IMR-90 (cell line): ENCODE data around the gene FNBP1L. TPM values are rescaled to one million over a fixed set of nuclear protein-coding genes. Genes with fewer than 3 reads are reported as not detected.

ENCODE experiments used
- ATAC-seq: fragments of 200-7000 bp; cut with Tn5 transposase; 2 replicates; pipeline ENCODE4 v1.9.1; 2020; ENCODE audit warnings: low read depth, mild to moderate bottlenecking, moderate library complexity
- BruUV-seq: library from RNA; stranded (reverse); fragments of 400-500 nt; replicated peaks from 2 replicates; lab custom pipeline; 2021; lab: Mats Ljungman, UMichigan
- CTCF ChIA-PET: fragments of 300-600 bp; formaldehyde crosslinking; extraction: SDS; loops from one replicate; lab custom pipeline; 2021; ENCODE audit warnings: antibody characterized with exemption; lab: Yijun Ruan, JAX
- POLR2A ChIA-PET: fragments of 300-600 bp; sonication (Branson Sonifier 250); formaldehyde crosslinking; loops from one replicate; lab custom pipeline; 2022; ENCODE audit warnings: antibody characterized with exemption; ENCODE audit not compliant: unreplicated experiment; lab: Charles Lee
- DNase-seq: peaks from one replicate; pipeline ENCODE4 v3.0.0; 2013
- H2AFZ ChIP-seq: replicated peaks from 2 replicates; pipeline ENCODE3; 2013; ENCODE audit warnings: low read length, mild to moderate bottlenecking; ENCODE audit not compliant: poor library complexity
- H2AK5ac ChIP-seq: 2 replicates; pipeline ENCODE4 v1.6.1; 2013; ENCODE audit warnings: low read depth, low read length, inconsistent platforms
- H2AK9ac ChIP-seq: replicated peaks from 2 replicates; pipeline ENCODE3; 2013; ENCODE audit warnings: mild to moderate bottlenecking, low read depth, low read length, moderate library complexity; ENCODE audit not compliant: poor library complexity
- H2BK120ac ChIP-seq: 2 replicates; pipeline ENCODE4 v1.6.1; 2013; ENCODE audit warnings: low read depth, low read length, inconsistent platforms
- H2BK15ac ChIP-seq: 3 replicates; pipeline ENCODE4 v1.6.1; 2013; ENCODE audit warnings: low read depth, low read length, inconsistent platforms
- H2BK20ac ChIP-seq: 2 replicates; pipeline ENCODE4 v1.6.1; 2013; ENCODE audit warnings: low read depth, mild to moderate bottlenecking, inconsistent platforms, low read length, moderate library complexity
- H2BK5ac ChIP-seq: 2 replicates; pipeline ENCODE4 v1.6.1; 2013; ENCODE audit warnings: mild to moderate bottlenecking, low read depth, low read length, inconsistent platforms; ENCODE audit not compliant: poor library complexity, severe bottlenecking
- H3K14ac ChIP-seq: replicated peaks from 2 replicates; pipeline ENCODE4 v1.6.1; 2013; ENCODE audit warnings: low read depth, low read length, inconsistent platforms
- H3K18ac ChIP-seq: 2 replicates; pipeline ENCODE4 v1.6.1; 2013; ENCODE audit warnings: low read depth, low read length, control low read depth
- H3K23ac ChIP-seq: 2 replicates; pipeline ENCODE4 v1.6.1; 2013; ENCODE audit warnings: low read depth, low read length, inconsistent platforms
- H3K27ac ChIP-seq: 2 replicates; pipeline ENCODE4 v1.5.1; 2013; ENCODE audit warnings: mild to moderate bottlenecking, control low read depth, low read length; ENCODE audit not compliant: insufficient read depth
- H3K27me3 ChIP-seq: 2 replicates; pipeline ENCODE4 v1.6.1; 2013; ENCODE audit warnings: low read length; ENCODE audit not compliant: control insufficient read depth, insufficient read depth
- H3K36me3 ChIP-seq: 2 replicates; pipeline ENCODE4 v1.6.1; 2013; ENCODE audit warnings: low read length, mixed read lengths; ENCODE audit not compliant: control insufficient read depth, insufficient read depth
- H3K4ac ChIP-seq: 2 replicates; pipeline ENCODE4 v1.6.1; 2013; ENCODE audit warnings: low read depth, low read length, inconsistent platforms
- H3K4me1 ChIP-seq: 2 replicates; pipeline ENCODE4 v1.6.1; 2013; ENCODE audit warnings: low read length, mixed read lengths; ENCODE audit not compliant: control insufficient read depth, insufficient read depth
- H3K4me2 ChIP-seq: 2 replicates; pipeline ENCODE4 v1.6.1; 2013; ENCODE audit warnings: low read depth, mild to moderate bottlenecking, control low read depth, low read length, moderate library complexity
- H3K4me3 ChIP-seq: 2 replicates; pipeline ENCODE4 v1.5.1; 2013; ENCODE audit warnings: low read depth, mild to moderate bottlenecking, control low read depth, low read length, moderate library complexity; ENCODE audit not compliant: insufficient read depth
- H3K56ac ChIP-seq: 2 replicates; pipeline ENCODE4 v1.6.1; 2013; ENCODE audit warnings: low read length, inconsistent platforms; ENCODE audit not compliant: insufficient read depth; ENCODE audit errors: extremely low read depth
- H3K79me1 ChIP-seq, 2 experiments: 2 replicates each; pipeline ENCODE4 v1.6.1; 2013; ENCODE audit warnings: low read length in 2 of 2, inconsistent platforms in 1 of 2, low read depth in 1 of 2
- H3K9ac ChIP-seq: 2 replicates; pipeline ENCODE4 v1.6.1; 2013; ENCODE audit warnings: low read depth, low read length, control low read depth
- H3K9me1 ChIP-seq: 2 replicates; pipeline ENCODE4 v1.6.1; 2013; ENCODE audit warnings: low read length, inconsistent platforms; ENCODE audit not compliant: insufficient read depth
- H3K9me3 ChIP-seq: 2 replicates; pipeline ENCODE4 v1.6.1; 2013; ENCODE audit warnings: low read length; ENCODE audit not compliant: control insufficient read depth, insufficient read depth
- H4K20me1 ChIP-seq: 2 replicates; pipeline ENCODE4 v1.6.1; 2013; ENCODE audit warnings: low read length, inconsistent platforms; ENCODE audit not compliant: insufficient read depth
- H4K5ac ChIP-seq: 2 replicates; pipeline ENCODE4 v1.6.1; 2013; ENCODE audit warnings: mild to moderate bottlenecking, low read depth, low read length, control low read depth
- H4K8ac ChIP-seq, 2 experiments: 2 replicates each; pipeline ENCODE4 v1.6.1; 2013; ENCODE audit warnings: low read depth in 2 of 2, low read length in 2 of 2, control low read depth in 1 of 2, inconsistent platforms in 1 of 2
- H4K91ac ChIP-seq: 2 replicates; pipeline ENCODE4 v1.6.1; 2013; ENCODE audit warnings: low read depth, low read length, inconsistent platforms; ENCODE audit not compliant: insufficient read depth
- BHLHE40 ChIP-seq: fragments of 150-350 bp; IDR thresholded peaks from 2 replicates; pipeline ENCODE4 v1.6.1; 2016; ENCODE audit warnings: mild to moderate bottlenecking, low read depth, low read length
- CEBPB ChIP-seq: IDR thresholded peaks from 2 replicates; pipeline ENCODE4 v1.6.1; 2012; ENCODE audit warnings: low read depth, low read length, improper control_type of control experiment
- CHD1 ChIP-seq: IDR thresholded peaks from 2 replicates; pipeline ENCODE4 v1.6.1; 2012; ENCODE audit warnings: low read depth, low read length, improper control_type of control experiment
- FOS ChIP-seq: fragments of 150-350 bp; IDR thresholded peaks from 2 replicates; pipeline ENCODE4 v1.6.1; 2016; ENCODE audit warnings: low read depth, low read length
- MAFK ChIP-seq: IDR thresholded peaks from 2 replicates; pipeline ENCODE4 v1.6.1; 2012; ENCODE audit warnings: low read depth, low read length, improper control_type of control experiment
- MAZ ChIP-seq: IDR thresholded peaks from 2 replicates; pipeline ENCODE4 v1.6.1; 2012; ENCODE audit warnings: low read depth, mild to moderate bottlenecking, low read length, improper control_type of control experiment, moderate library complexity, borderline replicate concordance
- MXI1 ChIP-seq: IDR thresholded peaks from 2 replicates; pipeline ENCODE4 v1.6.1; 2012; ENCODE audit warnings: low read depth, mild to moderate bottlenecking, low read length, moderate library complexity, borderline replicate concordance
- NFE2L2 ChIP-seq: fragments of 150-350 bp; IDR thresholded peaks from 2 replicates; pipeline ENCODE4 v1.6.1; 2016; ENCODE audit warnings: low read depth, mild to moderate bottlenecking, low read length
- POLR2A ChIP-seq: IDR thresholded peaks from 2 replicates; pipeline ENCODE4 v1.6.1; 2012; ENCODE audit warnings: mild to moderate bottlenecking, low read depth, low read length
- RAD21 ChIP-seq: IDR thresholded peaks from 2 replicates; pipeline ENCODE4 v1.6.1; 2012; ENCODE audit warnings: low read length, improper control_type of control experiment
- RCOR1 ChIP-seq: IDR thresholded peaks from 2 replicates; pipeline ENCODE4 v1.6.1; 2012; ENCODE audit warnings: mild to moderate bottlenecking, low read length, improper control_type of control experiment; ENCODE audit not compliant: insufficient replicate concordance
- RFX5 ChIP-seq: IDR thresholded peaks from 2 replicates; pipeline ENCODE4 v1.8.0; 2012; ENCODE audit warnings: low read depth, mild to moderate bottlenecking, low read length, moderate library complexity
- SMC3 ChIP-seq: fragments of 150-350 bp; IDR thresholded peaks from 2 replicates; pipeline ENCODE4 v1.6.1; 2016; ENCODE audit warnings: low read depth, mild to moderate bottlenecking, antibody characterized with exemption, low read length, moderate library complexity
- WGBS, 2 experiments: methylation state at CpG; one replicate each; pipeline versions ENCODE4 v1.1.5 to v1.1.7; 2013; ENCODE audit warnings: missing lambda C conversion rate in 2 of 2; ENCODE audit not compliant: insufficient read length in 1 of 2; ENCODE audit errors: extremely low coverage in 2 of 2; 5-methylcytosine and 5-hydroxymethylcytosine counted together
- dilution Hi-C: fragments of 300-500 bp; cut with HindIII; formaldehyde crosslinking; loops from one replicate; pipeline ENCODE4 v1.14.3; 2018; ENCODE audit warnings: low sequenced_read_pairs; ENCODE audit not compliant: unreplicated experiment
- in situ Hi-C: fragments of 300-500 bp; cut with MboI; formaldehyde crosslinking; loops from 3 replicates; pipeline ENCODE4 v1.14.3; 2019; ENCODE audit warnings: low sequenced_read_pairs, inconsistent platforms, mixed read lengths
- intact Hi-C: fragments of 100-400 bp; cut with micrococcal nuclease; formaldehyde crosslinking; loops from 2 replicates; pipeline ENCODE4 v1.10.0; 2022
- polyA plus RNA-seq, 3 experiments: library from polyadenylated mRNA; depleted of rRNA; stranded (reverse); fragments of >200 nt; gene quantifications; 2 replicates each; pipeline ENCODE4 v1.2.3, GENCODE V29; 2012; ENCODE audit warnings: low replicate concordance in 1 of 3
- total RNA-seq: library from RNA; depleted of rRNA; stranded (reverse); fragments of >200 nt; gene quantifications from 2 replicates; pipeline ENCODE4 v1.2.3, GENCODE V29; 2012
- TF ChIP-seq, protein P1 (sequence below): conservative IDR thresholded peaks from 2 replicates; pipeline ENCODE4 v1.5.1; 2012; ENCODE audit warnings: mild to moderate bottlenecking, low read depth, low read length, improper control_type of control experiment
- TF ChIP-seq, protein P2 (sequence below): fragments of 150-350 bp; IDR thresholded peaks from 2 replicates; pipeline ENCODE4 v1.6.1; 2016; ENCODE audit warnings: low read depth, mild to moderate bottlenecking, low read length, moderate library complexity, borderline replicate concordance
- TF ChIP-seq, protein P3 (sequence below): fragments of 150-350 bp; IDR thresholded peaks from 2 replicates; pipeline ENCODE4 v1.6.1; 2017; ENCODE audit warnings: mild to moderate bottlenecking, antibody characterized with exemption, low read length, low read depth

FNBP1L gene
- total and polyA plus RNA-seq, 2 of the 4 experiments (the other 2 are of a cell fraction), result 9.3 to 15.2 TPM

DNA sequence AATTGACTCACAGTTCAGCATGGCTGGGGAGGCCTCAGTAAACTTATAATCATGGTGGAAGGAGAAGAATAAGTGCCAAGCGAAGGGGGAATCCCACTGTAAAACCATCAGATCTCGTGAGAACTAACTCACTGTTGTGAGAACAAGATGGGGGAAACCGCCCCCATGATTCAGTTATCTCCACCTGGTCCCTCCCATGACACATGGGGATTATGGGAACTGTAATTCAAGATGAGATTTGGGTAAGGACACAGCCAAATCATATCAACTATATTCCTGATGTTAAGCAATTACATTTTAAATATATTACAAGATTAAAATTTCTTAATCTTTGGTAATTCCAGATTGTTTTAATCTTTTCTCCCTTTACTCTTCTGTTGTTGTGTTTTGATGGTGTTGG lies 55.2 kb downstream of the FNBP1L start:
- CTCF ChIA-PET, result no interaction called here
- Histone ChIP-seq H4K91ac (no peak overlapping the region), H4K5ac (no peak overlapping the region), H2BK120ac (no peak overlapping the region), H4K8ac (no peak overlapping the region), H2AFZ (no peak overlapping the region), H2BK20ac (no peak overlapping the region), H3K9me1 (no peaks in the 10 kb centered on the region), H3K79me1 (peaks cover 3 to 6% of the 10 kb centered on the region in 2 experiments; a peak in 3 of 4 replicates), H3K4ac (no peak overlapping the region), H3K23ac (no peak overlapping the region), H2BK5ac (no peak overlapping the region), H3K27ac (no peak overlapping the region), H3K14ac (no peak overlapping the region), H3K4me2 (no peak overlapping the region), H3K9ac (no peak overlapping the region), H3K56ac (no peak overlapping the region), H3K27me3 (no peaks in the 10 kb centered on the region), H2AK9ac (no peak overlapping the region), H3K18ac (no peak overlapping the region), H2AK5ac (no peak overlapping the region), H3K36me3 (no peaks in the 10 kb centered on the region), H3K4me3 (no peak overlapping the region), H2BK15ac (no peak overlapping the region), H3K4me1 (no peaks in the 10 kb centered on the region), H4K20me1 (no peaks in the 10 kb centered on the region), H3K9me3 (no peaks in the 10 kb centered on the region)
- ATAC-seq (no peak), DNase-seq (no peak)
- intact Hi-C loops (no loop called here), in situ Hi-C loops (no loop called here), dilution Hi-C loops (no loop called here)
- no peak for TF ChIP-seq RFX5
- no peak for TF ChIP-seq FOS
- TF ChIP-seq RAD21, result no peak
- no peak for TF ChIP-seq MXI1
- TF ChIP-seq SMC3, result no peak
- TF ChIP-seq MAZ, result no peak
- TF ChIP-seq, protein P1, sequence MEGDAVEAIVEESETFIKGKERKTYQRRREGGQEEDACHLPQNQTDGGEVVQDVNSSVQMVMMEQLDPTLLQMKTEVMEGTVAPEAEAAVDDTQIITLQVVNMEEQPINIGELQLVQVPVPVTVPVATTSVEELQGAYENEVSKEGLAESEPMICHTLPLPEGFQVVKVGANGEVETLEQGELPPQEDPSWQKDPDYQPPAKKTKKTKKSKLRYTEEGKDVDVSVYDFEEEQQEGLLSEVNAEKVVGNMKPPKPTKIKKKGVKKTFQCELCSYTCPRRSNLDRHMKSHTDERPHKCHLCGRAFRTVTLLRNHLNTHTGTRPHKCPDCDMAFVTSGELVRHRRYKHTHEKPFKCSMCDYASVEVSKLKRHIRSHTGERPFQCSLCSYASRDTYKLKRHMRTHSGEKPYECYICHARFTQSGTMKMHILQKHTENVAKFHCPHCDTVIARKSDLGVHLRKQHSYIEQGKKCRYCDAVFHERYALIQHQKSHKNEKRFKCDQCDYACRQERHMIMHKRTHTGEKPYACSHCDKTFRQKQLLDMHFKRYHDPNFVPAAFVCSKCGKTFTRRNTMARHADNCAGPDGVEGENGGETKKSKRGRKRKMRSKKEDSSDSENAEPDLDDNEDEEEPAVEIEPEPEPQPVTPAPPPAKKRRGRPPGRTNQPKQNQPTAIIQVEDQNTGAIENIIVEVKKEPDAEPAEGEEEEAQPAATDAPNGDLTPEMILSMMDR, result no peak
- no peak for TF ChIP-seq RCOR1
- no peak for TF ChIP-seq NFE2L2
- TF ChIP-seq CHD1, result no peak
- TF ChIP-seq, protein P2, sequence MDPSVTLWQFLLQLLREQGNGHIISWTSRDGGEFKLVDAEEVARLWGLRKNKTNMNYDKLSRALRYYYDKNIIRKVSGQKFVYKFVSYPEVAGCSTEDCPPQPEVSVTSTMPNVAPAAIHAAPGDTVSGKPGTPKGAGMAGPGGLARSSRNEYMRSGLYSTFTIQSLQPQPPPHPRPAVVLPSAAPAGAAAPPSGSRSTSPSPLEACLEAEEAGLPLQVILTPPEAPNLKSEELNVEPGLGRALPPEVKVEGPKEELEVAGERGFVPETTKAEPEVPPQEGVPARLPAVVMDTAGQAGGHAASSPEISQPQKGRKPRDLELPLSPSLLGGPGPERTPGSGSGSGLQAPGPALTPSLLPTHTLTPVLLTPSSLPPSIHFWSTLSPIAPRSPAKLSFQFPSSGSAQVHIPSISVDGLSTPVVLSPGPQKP, result no peak
- no peak for TF ChIP-seq CEBPB
- no peak for TF ChIP-seq MAFK
- no peak for TF ChIP-seq BHLHE40
- TF ChIP-seq, protein P3, sequence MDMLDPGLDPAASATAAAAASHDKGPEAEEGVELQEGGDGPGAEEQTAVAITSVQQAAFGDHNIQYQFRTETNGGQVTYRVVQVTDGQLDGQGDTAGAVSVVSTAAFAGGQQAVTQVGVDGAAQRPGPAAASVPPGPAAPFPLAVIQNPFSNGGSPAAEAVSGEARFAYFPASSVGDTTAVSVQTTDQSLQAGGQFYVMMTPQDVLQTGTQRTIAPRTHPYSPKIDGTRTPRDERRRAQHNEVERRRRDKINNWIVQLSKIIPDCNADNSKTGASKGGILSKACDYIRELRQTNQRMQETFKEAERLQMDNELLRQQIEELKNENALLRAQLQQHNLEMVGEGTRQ, result no peak
- no peak for TF ChIP-seq POLR2A
- POLR2A ChIA-PET, result no interaction called here
- WGBS, 2 experiments, result no CpG with 5 or more reads among the region's 3 CpGs
- no TSS peak for BruUV-seq
